DMS53 treated with DMSO at 0.1 percent for 48 hours (cell line): ENCODE data around the gene NBL1.

Source experiments
- DNase-seq: peaks from one replicate; lab custom pipeline; 2025; ENCODE audit not compliant: unreplicated experiment; lab: John Stamatoyannopoulos, UW

The NBL1 gene

DNA sequence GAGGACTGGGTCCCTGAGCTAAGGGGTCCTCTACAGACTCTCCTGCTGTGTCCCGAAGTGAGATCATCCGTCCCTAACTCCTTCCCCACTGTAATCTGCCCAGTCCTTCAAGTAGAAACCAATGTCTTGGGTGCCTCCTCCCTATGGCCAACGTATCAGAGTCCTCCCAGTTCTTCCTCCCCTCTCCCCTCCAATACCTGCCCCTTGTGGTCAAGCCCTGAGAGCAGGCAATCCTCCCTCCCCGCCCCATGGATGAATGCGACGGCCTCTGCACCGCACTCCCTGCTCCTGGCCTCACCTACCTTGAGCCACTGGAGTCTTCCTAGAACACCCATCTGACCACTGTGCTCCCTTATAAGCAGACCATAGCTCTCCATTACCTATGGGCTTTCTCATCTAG, 51.7 kb downstream of the NBL1 start:
- no peak for DNase-seq

DNA sequence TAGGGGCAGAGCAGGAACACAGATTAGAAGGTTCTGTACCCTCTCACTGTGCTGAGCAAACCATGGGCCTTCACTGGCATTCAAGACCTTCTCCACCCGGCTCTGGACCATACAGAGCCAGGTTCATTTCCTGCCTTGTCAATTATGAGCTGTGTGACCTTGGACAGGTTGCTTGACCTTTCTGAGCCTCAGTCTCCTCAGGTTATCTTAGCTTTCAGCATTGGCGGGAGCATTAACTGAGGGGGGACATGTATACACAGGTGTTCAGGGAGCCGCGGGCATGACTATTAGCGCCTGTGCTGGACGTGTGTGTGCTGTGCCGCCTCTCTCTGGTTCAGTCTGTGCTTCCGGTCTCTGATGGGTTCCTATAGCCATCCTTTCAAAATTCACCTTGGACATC, 52.7 kb downstream of the NBL1 start:
- DNase-seq = no peak

DNA sequence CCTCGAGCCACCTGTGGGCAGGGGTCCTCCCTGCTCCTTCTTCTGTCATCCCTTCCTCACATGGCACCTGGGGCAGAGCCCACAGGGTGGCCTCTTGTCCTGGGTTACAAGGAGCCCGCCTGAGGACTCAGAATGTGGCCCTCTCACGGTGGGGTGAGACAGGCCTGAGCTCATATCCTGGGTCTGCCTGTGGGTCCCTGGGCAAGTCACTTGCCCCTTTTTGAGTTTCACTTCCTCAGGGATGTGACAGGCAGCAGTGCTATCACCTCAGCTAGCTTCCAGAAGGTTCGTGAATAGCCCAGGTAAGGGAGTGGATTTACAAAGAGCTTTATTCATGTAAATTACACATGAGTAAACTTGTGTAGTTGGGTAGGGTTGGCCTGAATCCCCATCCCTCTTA, 54.1 kb downstream of the NBL1 start:
- DNase-seq = no peak

GRCh38 chr1:19700079-19700777, 56.1 kb downstream of the NBL1 start:
- DNase-seq = no peak

GRCh38 chr1:19703280-19703679, 59.2 kb downstream of the NBL1 start:
- no peak for DNase-seq

DNA sequence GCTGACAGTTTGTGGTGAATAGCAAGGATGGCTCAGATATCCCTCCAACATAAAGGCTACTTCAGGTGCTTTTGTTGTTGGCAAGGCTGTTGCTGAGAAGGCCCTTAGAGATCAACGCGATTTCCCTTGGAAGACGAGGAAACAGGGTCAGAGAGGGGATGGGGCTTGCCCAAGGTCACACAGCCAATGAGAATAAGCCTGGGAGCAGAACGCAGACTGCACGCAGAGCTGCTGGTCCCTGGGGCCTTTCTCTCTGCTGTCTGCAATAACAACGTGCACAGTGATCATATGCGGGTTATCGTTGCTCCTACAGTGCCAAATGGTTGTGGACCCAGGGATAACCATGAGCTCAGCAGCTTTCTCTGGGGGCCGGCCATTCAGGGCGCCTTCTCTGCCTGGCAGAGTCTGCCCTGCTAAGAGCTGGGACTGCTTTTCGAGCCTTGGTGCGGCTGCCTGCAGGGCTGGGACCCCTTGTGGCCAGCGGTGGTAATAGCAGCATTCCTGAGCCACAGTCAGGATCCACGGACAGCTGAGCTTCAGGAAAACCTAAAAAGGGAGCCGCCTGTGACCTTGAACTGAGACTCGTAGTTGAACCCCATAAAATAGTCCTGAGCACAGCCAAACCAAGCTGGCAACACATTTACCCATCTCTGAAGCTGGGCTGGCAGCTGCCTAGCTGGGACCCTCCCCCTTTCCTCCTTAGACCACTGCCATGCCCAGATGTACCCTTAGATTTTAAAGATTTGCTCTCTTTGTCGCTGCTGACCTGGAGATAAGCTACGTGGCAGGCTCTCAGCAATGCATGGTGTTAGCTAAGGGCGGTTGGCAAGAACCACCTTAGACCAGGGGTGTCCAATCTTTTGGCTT, 60.4 kb downstream of the NBL1 start:
- peak; percentile 27 for DNase-seq

DNA sequence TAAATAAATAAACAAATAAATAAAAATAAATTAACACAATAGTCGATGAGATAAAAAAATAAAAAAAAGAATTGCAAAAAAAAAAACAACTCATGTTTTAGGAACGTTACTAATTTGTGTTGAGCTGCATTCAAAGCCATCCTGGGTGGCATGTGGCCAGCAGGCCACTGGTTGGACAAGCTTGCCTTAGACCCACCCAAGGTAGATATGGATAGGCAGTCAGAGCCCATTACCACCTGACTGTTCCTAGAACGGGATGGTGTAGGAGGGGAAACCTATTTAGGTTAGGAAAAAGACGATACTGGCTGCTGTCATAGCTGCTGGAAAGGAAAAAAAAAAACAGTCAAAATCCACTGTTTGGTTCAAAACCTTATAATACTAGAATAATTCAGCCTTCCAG, 61.4 kb downstream of the NBL1 start:
- DNase-seq = no peak

- no peak for DNase-seq
These were observed 62.0 kb downstream of the NBL1 start for GRCh38 chr1:19706136-19706535.
